Mesenteric fat pad (tissue), 1 donor: ENCODE measurements around the gene ABCD4. TPM values are rescaled to one million over a fixed set of nuclear protein-coding genes. Genes with fewer than 3 reads are reported as not detected.

Source experiments
- DNase-seq: peaks from one replicate; pipeline ENCODE4 v3.0.0-alpha.2; 2020; ENCODE audit warnings: low spot score
- total RNA-seq: library from RNA; stranded (reverse); fragmentation: NEBNext Ultra II Directional; extraction: Animal tissue kit (Norgen Biotek cat#: 25700); gene quantifications from one replicate; pipeline ENCODE4 v1.2.1, GENCODE V29; 2021
- donor health status: DM: yes; HTN: yes; CAD: no.

Gene ABCD4
- total RNA-seq, 1 donor from 2014 or later: 41.5 TPM

- no peak for DNase-seq
Measured at GRCh38 chr14:74260525-74261233, 42.1 kb downstream of the ABCD4 start.

- no peak for DNase-seq
Measured at GRCh38 chr14:74259513-74259912, 43.2 kb downstream of the ABCD4 start.

- DNase-seq: no peak
Measured at GRCh38 chr14:74258764-74259035, 44.0 kb downstream of the ABCD4 start.

GRCh38 chr14:74257941-74258763 is 44.6 kb downstream of the ABCD4 start:
- DNase-seq: no peak

GRCh38 chr14:74257078-74257940 is 45.4 kb downstream of the ABCD4 start:
- no peak for DNase-seq

GRCh38 chr14:74255281-74255680 is 47.5 kb downstream of the ABCD4 start:
- DNase-seq: no peak

GRCh38 chr14:74249433-74250375 is 53.0 kb downstream of the ABCD4 start:
- DNase-seq: no peak

GRCh38 chr14:74248017-74248416 is 54.7 kb downstream of the ABCD4 start:
- no peak for DNase-seq

GRCh38 chr14:74246542-74246941 is 56.2 kb downstream of the ABCD4 start:
- no peak for DNase-seq

GRCh38 chr14:74245292-74245691 is 57.4 kb downstream of the ABCD4 start:
- no peak for DNase-seq

GRCh38 chr14:74244115-74244514 is 58.6 kb downstream of the ABCD4 start:
- no peak for DNase-seq

GRCh38 chr14:74243051-74243450 is 59.7 kb downstream of the ABCD4 start:
- DNase-seq: no peak

GRCh38 chr14:74242780-74243042 is 60.0 kb downstream of the ABCD4 start:
- no peak for DNase-seq

GRCh38 chr14:74242021-74242779 is 60.5 kb downstream of the ABCD4 start:
- no peak for DNase-seq

- DNase-seq: no peak
Measured at GRCh38 chr14:74241652-74242017, 61.1 kb downstream of the ABCD4 start.

- no peak for DNase-seq
Measured at GRCh38 chr14:74240794-74241651, 61.7 kb downstream of the ABCD4 start.

- no peak for DNase-seq
Measured at GRCh38 chr14:74239848-74240793, 62.6 kb downstream of the ABCD4 start.
